K562 (cell line): ENCODE results near the gene SRMS. TPM values are rescaled to one million over a fixed set of nuclear protein-coding genes. Genes with fewer than 3 reads are reported as not detected.
A peak's percentile ranks its signal among the peaks of the same experiment; 100 is the strongest.

Experiments
- DLX4 ChIP-seq: fragments of 250-450 bp; sonication (Bioruptor Pico); IDR thresholded peaks from 2 replicates; pipeline ENCODE4 v1.6.1; 2021; ENCODE audit warnings: mild to moderate bottlenecking
- ETV6 ChIP-seq, 3 experiments: fragments of 150-350 bp in 1 of 3; sonication (generic) in 1 of 3; formaldehyde crosslinking in 1 of 3; IDR thresholded peaks; 2 replicates each; pipeline versions ENCODE4 v1.6.1 to v1.8.0; 2014 to 2022; ENCODE audit warnings: borderline replicate concordance in 2 of 3, low read depth in 2 of 3, antibody characterized with exemption in 1 of 3, low read length in 1 of 3, mild to moderate bottlenecking in 1 of 3, missing genetic modification reagents in 1 of 3
- FOXK1 ChIP-seq: sonication (generic); formaldehyde crosslinking; IDR thresholded peaks from 2 replicates; pipeline ENCODE4 v1.8.0; 2022; ENCODE audit warnings: missing genetic modification reagents, mild to moderate bottlenecking, borderline replicate concordance
- NFE2 ChIP-seq: IDR thresholded peaks from 2 replicates; pipeline ENCODE4 v1.6.1; 2014; ENCODE audit warnings: antibody characterized with exemption, low read depth
- NR3C1 ChIP-seq: sonication (generic); formaldehyde crosslinking; IDR thresholded peaks from 2 replicates; pipeline ENCODE4 v1.8.1; 2022; ENCODE audit warnings: missing genetic modification reagents
- NRF1 ChIP-seq, 2 experiments: fragments of 450-650 bp; IDR thresholded peaks in 1 of 2; conservative IDR thresholded peaks in 1 of 2; 2 replicates each; pipeline ENCODE4 v1.6.1; 2014; ENCODE audit warnings: mild to moderate bottlenecking in 2 of 2
- ZBTB33 ChIP-seq: sonication (generic); formaldehyde crosslinking; IDR thresholded peaks from 2 replicates; pipeline ENCODE4 v1.8.1; 2023; ENCODE audit warnings: mild to moderate bottlenecking, missing genetic modification reagents
- ZNF24 ChIP-seq: fragments of 450-650 bp; IDR thresholded peaks from 2 replicates; pipeline ENCODE4 v1.6.1; 2016
- ZNF511 ChIP-seq: sonication (generic); formaldehyde crosslinking; IDR thresholded peaks from 2 replicates; pipeline ENCODE4 v1.8.0; 2022; ENCODE audit warnings: mild to moderate bottlenecking, missing genetic modification reagents
- polyA plus RNA-seq, 8 experiments: library from polyadenylated mRNA; depleted of rRNA in 4 of 8; stranded (reverse) in 5 of 8; unstranded in 3 of 8; fragments of >200 nt; fragmentation: Nextera tagmentation in 2 of 8; fragmentation: Illumina TruSeq in 1 of 8; extraction: Ambion mirVana in 2 of 8; extraction: Trizol in 1 of 8; gene quantifications; 2 replicates each; pipeline versions ENCODE4 v1.2.1 to v1.2.3, GENCODE V29; 2011 to 2014; ENCODE audit warnings: inconsistent platforms in 1 of 8, missing spikeins in 1 of 8
- total RNA-seq, 7 experiments: library from RNA; depleted of rRNA in 6 of 7; stranded (reverse); fragments of >200 nt in 6 of 7; fragmentation: Illumina TruSeq in 2 of 7; extraction: Trizol in 2 of 7; gene quantifications; 2 replicates each; pipeline versions ENCODE4 v1.2.1 to v1.2.3, GENCODE V29; 2011 to 2021; ENCODE audit warnings: low replicate concordance in 1 of 7
- TF ChIP-seq, protein P1 (sequence below): sonication (generic); formaldehyde crosslinking; IDR thresholded peaks from 2 replicates; pipeline ENCODE4 v1.9.0; 2022; ENCODE audit warnings: mild to moderate bottlenecking, missing genetic modification reagents
- TF ChIP-seq, protein P2 (sequence below): sonication (generic); formaldehyde crosslinking; IDR thresholded peaks from 2 replicates; pipeline ENCODE4 v1.8.0; 2022; ENCODE audit warnings: mild to moderate bottlenecking, missing genetic modification reagents
- TF ChIP-seq, protein P3 (sequence below): sonication (generic); formaldehyde crosslinking; IDR thresholded peaks from 2 replicates; pipeline ENCODE4 v1.8.0; 2022; ENCODE audit warnings: missing genetic modification reagents, mild to moderate bottlenecking, borderline replicate concordance
- TF ChIP-seq, protein P4 (sequence below): sonication (generic); formaldehyde crosslinking; IDR thresholded peaks from 2 replicates; pipeline ENCODE4 v1.8.0; 2022; ENCODE audit warnings: missing genetic modification reagents, mild to moderate bottlenecking, borderline replicate concordance

Gene SRMS
- total and polyA plus RNA-seq, 9 of the 15 experiments (the other 6 are each of a cell fraction or from before 2014, with no cell fraction given), result 0.07 TPM; not detected in 8

GRCh38 chr20:63534831-63535651, 12.5 kb downstream of the SRMS start (continued):
- TF ChIP-seq ZBTB33 (CRISPR knock-in tag) (peak; percentile 87), NFE2 (no peak), ZNF511 (CRISPR knock-in tag) (peak; percentile 59; the same call in 1 of the 2 replicates), FOXK1 (CRISPR knock-in tag) (peak; percentile 84), NRF1 (conservative IDR thresholded peaks at IDR 0.05 in 1 of 2, IDR thresholded peaks at IDR 0.05 in 1 of 2) (peak; percentile 62), DLX4 (CRISPR knock-in tag) (no peak), NR3C1 (CRISPR knock-in tag) (0 out of 2 replicates have a peak, but pooled peaks have one; percentile 42), ZNF24 (no peak), ETV6 (IDR thresholded peaks at IDR 0.05; ENCODE audit: borderline replicate concordance in 1 of 2, low read depth in 2 of 2, low read length in 1 of 2) (no peak), ETV6 (CRISPR knock-in tag; IDR thresholded peaks at IDR 0.05; ENCODE audit: borderline replicate concordance) (peak; percentile 89)
- TF ChIP-seq, protein P1, sequence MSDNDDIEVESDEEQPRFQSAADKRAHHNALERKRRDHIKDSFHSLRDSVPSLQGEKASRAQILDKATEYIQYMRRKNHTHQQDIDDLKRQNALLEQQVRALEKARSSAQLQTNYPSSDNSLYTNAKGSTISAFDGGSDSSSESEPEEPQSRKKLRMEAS (CRISPR knock-in tag), result peak; percentile 94
- TF ChIP-seq, protein P2, sequence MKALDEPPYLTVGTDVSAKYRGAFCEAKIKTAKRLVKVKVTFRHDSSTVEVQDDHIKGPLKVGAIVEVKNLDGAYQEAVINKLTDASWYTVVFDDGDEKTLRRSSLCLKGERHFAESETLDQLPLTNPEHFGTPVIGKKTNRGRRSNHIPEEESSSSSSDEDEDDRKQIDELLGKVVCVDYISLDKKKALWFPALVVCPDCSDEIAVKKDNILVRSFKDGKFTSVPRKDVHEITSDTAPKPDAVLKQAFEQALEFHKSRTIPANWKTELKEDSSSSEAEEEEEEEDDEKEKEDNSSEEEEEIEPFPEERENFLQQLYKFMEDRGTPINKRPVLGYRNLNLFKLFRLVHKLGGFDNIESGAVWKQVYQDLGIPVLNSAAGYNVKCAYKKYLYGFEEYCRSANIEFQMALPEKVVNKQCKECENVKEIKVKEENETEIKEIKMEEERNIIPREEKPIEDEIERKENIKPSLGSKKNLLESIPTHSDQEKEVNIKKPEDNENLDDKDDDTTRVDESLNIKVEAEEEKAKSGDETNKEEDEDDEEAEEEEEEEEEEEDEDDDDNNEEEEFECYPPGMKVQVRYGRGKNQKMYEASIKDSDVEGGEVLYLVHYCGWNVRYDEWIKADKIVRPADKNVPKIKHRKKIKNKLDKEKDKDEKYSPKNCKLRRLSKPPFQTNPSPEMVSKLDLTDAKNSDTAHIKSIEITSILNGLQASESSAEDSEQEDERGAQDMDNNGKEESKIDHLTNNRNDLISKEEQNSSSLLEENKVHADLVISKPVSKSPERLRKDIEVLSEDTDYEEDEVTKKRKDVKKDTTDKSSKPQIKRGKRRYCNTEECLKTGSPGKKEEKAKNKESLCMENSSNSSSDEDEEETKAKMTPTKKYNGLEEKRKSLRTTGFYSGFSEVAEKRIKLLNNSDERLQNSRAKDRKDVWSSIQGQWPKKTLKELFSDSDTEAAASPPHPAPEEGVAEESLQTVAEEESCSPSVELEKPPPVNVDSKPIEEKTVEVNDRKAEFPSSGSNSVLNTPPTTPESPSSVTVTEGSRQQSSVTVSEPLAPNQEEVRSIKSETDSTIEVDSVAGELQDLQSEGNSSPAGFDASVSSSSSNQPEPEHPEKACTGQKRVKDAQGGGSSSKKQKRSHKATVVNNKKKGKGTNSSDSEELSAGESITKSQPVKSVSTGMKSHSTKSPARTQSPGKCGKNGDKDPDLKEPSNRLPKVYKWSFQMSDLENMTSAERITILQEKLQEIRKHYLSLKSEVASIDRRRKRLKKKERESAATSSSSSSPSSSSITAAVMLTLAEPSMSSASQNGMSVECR (CRISPR knock-in tag), result 0 out of 2 replicates have a peak, but pooled peaks have one; percentile 20
- TF ChIP-seq, protein P3, sequence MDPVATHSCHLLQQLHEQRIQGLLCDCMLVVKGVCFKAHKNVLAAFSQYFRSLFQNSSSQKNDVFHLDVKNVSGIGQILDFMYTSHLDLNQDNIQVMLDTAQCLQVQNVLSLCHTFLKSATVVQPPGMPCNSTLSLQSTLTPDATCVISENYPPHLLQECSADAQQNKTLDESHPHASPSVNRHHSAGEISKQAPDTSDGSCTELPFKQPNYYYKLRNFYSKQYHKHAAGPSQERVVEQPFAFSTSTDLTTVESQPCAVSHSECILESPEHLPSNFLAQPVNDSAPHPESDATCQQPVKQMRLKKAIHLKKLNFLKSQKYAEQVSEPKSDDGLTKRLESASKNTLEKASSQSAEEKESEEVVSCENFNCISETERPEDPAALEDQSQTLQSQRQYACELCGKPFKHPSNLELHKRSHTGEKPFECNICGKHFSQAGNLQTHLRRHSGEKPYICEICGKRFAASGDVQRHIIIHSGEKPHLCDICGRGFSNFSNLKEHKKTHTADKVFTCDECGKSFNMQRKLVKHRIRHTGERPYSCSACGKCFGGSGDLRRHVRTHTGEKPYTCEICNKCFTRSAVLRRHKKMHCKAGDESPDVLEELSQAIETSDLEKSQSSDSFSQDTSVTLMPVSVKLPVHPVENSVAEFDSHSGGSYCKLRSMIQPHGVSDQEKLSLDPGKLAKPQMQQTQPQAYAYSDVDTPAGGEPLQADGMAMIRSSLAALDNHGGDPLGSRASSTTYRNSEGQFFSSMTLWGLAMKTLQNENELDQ (CRISPR knock-in tag), result 0 out of 2 replicates have a peak, but pooled peaks have one; percentile 64
- TF ChIP-seq, protein P4, sequence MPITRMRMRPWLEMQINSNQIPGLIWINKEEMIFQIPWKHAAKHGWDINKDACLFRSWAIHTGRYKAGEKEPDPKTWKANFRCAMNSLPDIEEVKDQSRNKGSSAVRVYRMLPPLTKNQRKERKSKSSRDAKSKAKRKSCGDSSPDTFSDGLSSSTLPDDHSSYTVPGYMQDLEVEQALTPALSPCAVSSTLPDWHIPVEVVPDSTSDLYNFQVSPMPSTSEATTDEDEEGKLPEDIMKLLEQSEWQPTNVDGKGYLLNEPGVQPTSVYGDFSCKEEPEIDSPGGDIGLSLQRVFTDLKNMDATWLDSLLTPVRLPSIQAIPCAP (CRISPR knock-in tag), result 0 out of 2 replicates have a peak, but pooled peaks have one; percentile 53
